ENCODE data around the gene CENPO.

CENPO gene

GRCh38 chr2:24842081-24843050, 49.1 kb downstream of the CENPO start:
- Histone ChIP-seq H3K4me1 (ENCODE audit: low read length) (peaks cover 6% of the 10 kb centered on the region), H3K27me3 (ENCODE audit: low read depth, low read length) (no peaks in the 10 kb centered on the region), H3K27ac (ENCODE audit: low read length) (no peak overlapping the region), H2AFZ (ENCODE audit: low read depth, low read length) (no peak overlapping the region), H3K4me3 (ENCODE audit: low read length) (no peak overlapping the region), H3K4me2 (ENCODE audit: low read length) (no peak overlapping the region), H3K79me2 (ENCODE audit: low read length) (no peaks in the 10 kb centered on the region; the same call in 1 of the 2 replicates), H3K36me3 (replicated peaks; ENCODE audit: low read depth, low read length) (peaks cover 38% of the 10 kb centered on the region), H3K9me3 (ENCODE audit: insufficient read depth, low read length) (peaks cover 3% of the 10 kb centered on the region; the same call in 1 of the 2 replicates), H4K20me1 (ENCODE audit: insufficient read depth, low read length) (no peaks in the 10 kb centered on the region; the same call in 1 of the 2 replicates), H3K9ac (ENCODE audit: low read length) (no peak overlapping the region)
- TF ChIP-seq EZH2phosphoT487 (IDR thresholded peaks at IDR 0.05; ENCODE audit: low read depth) (no peak), CTCF (IDR thresholded peaks at IDR 0.05; ENCODE audit: low read depth, low read length) (no peak)

- H3K4me3 ChIP-seq (ENCODE audit: low read length), result no peak overlapping the region
- TF ChIP-seq EZH2phosphoT487 (IDR thresholded peaks at IDR 0.05; ENCODE audit: low read depth) (no peak), CTCF (IDR thresholded peaks at IDR 0.05; ENCODE audit: low read depth, low read length) (no peak)
- peaks cover 9% of the 10 kb centered on the region for H3K4me1 ChIP-seq (ENCODE audit: low read length)
- H3K9me3 ChIP-seq (ENCODE audit: insufficient read depth, low read length), result peaks cover 9% of the 10 kb centered on the region; the same call in 1 of the 2 replicates
- peaks cover 43% of the 10 kb centered on the region for H3K36me3 ChIP-seq (replicated peaks; ENCODE audit: low read depth, low read length)
- no peaks in the 10 kb centered on the region; the same call in 1 of the 2 replicates for H3K79me2 ChIP-seq (ENCODE audit: low read length)
- no peak overlapping the region for H3K4me2 ChIP-seq (ENCODE audit: low read length)
- no peak overlapping the region for H3K9ac ChIP-seq (ENCODE audit: low read length)
- no peak overlapping the region for H2AFZ ChIP-seq (ENCODE audit: low read depth, low read length)
- H3K27me3 ChIP-seq (ENCODE audit: low read depth, low read length), result no peaks in the 10 kb centered on the region
- H3K27ac ChIP-seq (ENCODE audit: low read length), result no peak overlapping the region
- no peaks in the 10 kb centered on the region; the same call in 1 of the 2 replicates for H4K20me1 ChIP-seq (ENCODE audit: insufficient read depth, low read length)
Measured at GRCh38 chr2:24843330-24843860, 50.2 kb downstream of the CENPO start.

GRCh38 chr2:24844023-24844685, 50.9 kb downstream of the CENPO start:
- Histone ChIP-seq H3K27me3 (ENCODE audit: low read depth, low read length) (no peaks in the 10 kb centered on the region), H3K4me3 (ENCODE audit: low read length) (no peak overlapping the region), H4K20me1 (ENCODE audit: insufficient read depth, low read length) (no peaks in the 10 kb centered on the region; the same call in 1 of the 2 replicates), H3K27ac (ENCODE audit: low read length) (no peak overlapping the region), H3K36me3 (replicated peaks; ENCODE audit: low read depth, low read length) (peaks cover 50% of the 10 kb centered on the region), H2AFZ (ENCODE audit: low read depth, low read length) (no peak overlapping the region), H3K4me1 (ENCODE audit: low read length) (peaks cover 9% of the 10 kb centered on the region), H3K9ac (ENCODE audit: low read length) (no peak overlapping the region), H3K79me2 (ENCODE audit: low read length) (no peaks in the 10 kb centered on the region; the same call in 1 of the 2 replicates), H3K9me3 (ENCODE audit: insufficient read depth, low read length) (peaks cover 14% of the 10 kb centered on the region), H3K4me2 (ENCODE audit: low read length) (no peak overlapping the region)
- TF ChIP-seq EZH2phosphoT487 (IDR thresholded peaks at IDR 0.05; ENCODE audit: low read depth), result no peak
- no peak for TF ChIP-seq CTCF (IDR thresholded peaks at IDR 0.05; ENCODE audit: low read depth, low read length)

Data from OCI-LY3 (cell line).